WTC11 (cell line): ENCODE data around the gene ENO2. TPM values are rescaled to one million over a fixed set of nuclear protein-coding genes. Genes with fewer than 3 reads are reported as not detected.

Source experiments
- ATAC-seq: fragments of 200-7000 bp; cut with Tn5 transposase; 2 replicates; pipeline ENCODE4 v1.10.0; 2021; ENCODE audit warnings: mild to moderate bottlenecking, moderate library complexity
- CTCF ChIA-PET: fragments of 300-600 bp; sonication (Branson Sonifier 250); formaldehyde crosslinking; loops from one replicate; lab custom pipeline; 2021; ENCODE audit warnings: antibody characterized with exemption; lab: Charles Lee
- POLR2A ChIA-PET: fragments of 350-600 bp; sonication (Branson Sonifier 250); formaldehyde crosslinking; loops from one replicate; lab custom pipeline; 2021; ENCODE audit warnings: antibody characterized with exemption; lab: Charles Lee
- DNase-seq: peaks from one replicate; pipeline ENCODE4 v3.0.0; 2021; ENCODE audit warnings: low spot score
- H3K27ac Mint-ChIP-seq: 2 replicates; pipeline ENCODE4 v1.8.0; 2021; ENCODE audit warnings: mixed read lengths
- H3K27me3 Mint-ChIP-seq: 2 replicates; pipeline ENCODE4 v1.8.0; 2021; ENCODE audit warnings: low read depth, mild to moderate bottlenecking, moderate library complexity, mixed read lengths
- H3K36me3 Mint-ChIP-seq: 2 replicates; pipeline ENCODE4 v1.8.0; 2021; ENCODE audit warnings: mixed read lengths
- H3K4me1 Mint-ChIP-seq: 2 replicates; pipeline ENCODE4 v1.8.0; 2022; ENCODE audit warnings: mixed read lengths
- H3K4me3 Mint-ChIP-seq: 2 replicates; pipeline ENCODE4 v1.8.0; 2021; ENCODE audit warnings: mild to moderate bottlenecking, moderate library complexity, mixed read lengths
- H3K9me3 Mint-ChIP-seq: 2 replicates; pipeline ENCODE4 v1.8.0; 2021; ENCODE audit warnings: mixed read lengths
- AFF4 ChIP-seq: sonication (generic); formaldehyde crosslinking; IDR thresholded peaks from 2 replicates; pipeline ENCODE4 v1.8.1; 2023; ENCODE audit warnings: mild to moderate bottlenecking, missing genetic modification reagents, borderline replicate concordance
- ATF1 ChIP-seq: sonication (generic); formaldehyde crosslinking; IDR thresholded peaks from 2 replicates; pipeline ENCODE4 v1.8.1; 2023; ENCODE audit warnings: mild to moderate bottlenecking, moderate library complexity, missing genetic modification reagents
- CREM ChIP-seq: sonication (generic); formaldehyde crosslinking; IDR thresholded peaks from 2 replicates; pipeline ENCODE4 v1.8.1; 2022; ENCODE audit warnings: mild to moderate bottlenecking, missing genetic modification reagents, moderate library complexity
- EMX1 ChIP-seq: fragments of 250-450 bp; sonication (Bioruptor Pico); IDR thresholded peaks from 2 replicates; pipeline ENCODE4 v1.8.0; 2021; ENCODE audit warnings: mild to moderate bottlenecking
- ESRRA ChIP-seq: sonication (generic); formaldehyde crosslinking; IDR thresholded peaks from 2 replicates; pipeline ENCODE4 v1.8.1; 2022; ENCODE audit warnings: mild to moderate bottlenecking, missing genetic modification reagents, borderline replicate concordance
- MYBL2 ChIP-seq: sonication (generic); formaldehyde crosslinking; IDR thresholded peaks from 2 replicates; pipeline ENCODE4 v1.8.1; 2023; ENCODE audit warnings: mild to moderate bottlenecking, moderate library complexity, missing genetic modification reagents
- NFYB ChIP-seq: sonication (generic); formaldehyde crosslinking; conservative IDR thresholded peaks from 2 replicates; pipeline ENCODE4 v1.8.0; 2022; ENCODE audit warnings: low read depth, missing genetic modification reagents
- SP1 ChIP-seq: sonication (generic); formaldehyde crosslinking; conservative IDR thresholded peaks from 2 replicates; pipeline ENCODE4 v1.8.1; 2022; ENCODE audit warnings: missing genetic modification reagents
- ZNF219 ChIP-seq: sonication (generic); formaldehyde crosslinking; IDR thresholded peaks from 2 replicates; pipeline ENCODE4 v1.8.0; 2023; ENCODE audit warnings: missing genetic modification reagents, mild to moderate bottlenecking, borderline replicate concordance
- ZNF396 ChIP-seq: fragments of 250-450 bp; sonication (Bioruptor Pico); IDR thresholded peaks from 2 replicates; pipeline ENCODE4 v1.8.0; 2021; ENCODE audit warnings: mild to moderate bottlenecking, moderate library complexity, borderline replicate concordance
- total RNA-seq: library from RNA; stranded (reverse); gene quantifications from 3 replicates; pipeline ENCODE4 v1.2.3, GENCODE V29; 2021
- TF ChIP-seq, protein P1 (sequence below): sonication (generic); formaldehyde crosslinking; IDR thresholded peaks from 2 replicates; pipeline ENCODE4 v1.8.1; 2023; ENCODE audit warnings: mild to moderate bottlenecking, moderate library complexity, missing genetic modification reagents
- TF ChIP-seq, protein P2 (sequence below): sonication (generic); formaldehyde crosslinking; IDR thresholded peaks from 2 replicates; pipeline ENCODE4 v1.8.1; 2022; ENCODE audit warnings: missing genetic modification reagents, borderline replicate concordance
- TF ChIP-seq, protein P3 (sequence below): fragments of 250-450 bp; sonication (Bioruptor Pico); IDR thresholded peaks from 2 replicates; pipeline ENCODE4 v1.9.0; 2021; ENCODE audit warnings: moderate library complexity, mild to moderate bottlenecking, inconsistent platforms, borderline replicate concordance

Gene ENO2
- total RNA-seq, 1 experiment from 2014 or later = 118 TPM

GRCh38 chr12:6923003-6923732, 8.8 kb downstream of the ENO2 start:
- H3K4me3 Mint-ChIP-seq = no peak overlapping the region
- ATAC-seq = no peak
- CTCF ChIA-PET = interaction anchor here (1.0 to 7.0 kb wide), 8 partner anchors 10 to 56 kb away, joined by 4 to 93 read pairs (median 44); partner anchors contain the start of genes C12orf57, LRRC23, RNU7-1 and SPSB2

DNA sequence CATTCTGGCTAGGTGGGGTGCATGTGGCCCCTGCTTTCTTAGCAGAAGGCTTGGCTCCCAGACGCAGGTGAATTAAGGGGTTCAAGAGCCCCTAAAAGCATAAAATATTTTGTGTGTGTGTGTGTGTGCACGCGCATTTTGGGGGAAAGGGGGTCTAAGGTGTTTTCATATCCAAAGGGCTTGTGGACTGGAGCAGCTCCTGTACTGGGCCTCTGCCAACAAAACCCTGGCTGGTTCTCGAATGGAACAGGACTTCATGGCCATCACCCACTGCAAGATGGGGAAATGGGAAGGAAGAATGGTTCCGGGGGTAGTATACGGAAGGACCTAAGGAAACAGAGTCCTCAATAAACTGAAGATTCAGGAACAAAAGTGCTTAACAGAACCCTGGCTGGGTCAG, 9.5 kb downstream of the ENO2 start:
- no peak overlapping the region for H3K4me3 Mint-ChIP-seq

More at GRCh38 chr12:6923003-6923732, 8.8 kb downstream of the ENO2 start:
- Mint-ChIP-seq H3K9me3 (no peaks in the 10 kb centered on the region), H3K36me3 (peaks cover 33% of the 10 kb centered on the region), H3K27ac (peak overlapping the region; percentile 2; the same call in 1 of the 2 replicates), H3K4me1 (peaks cover 43% of the 10 kb centered on the region), H3K27me3 (no peaks in the 10 kb centered on the region)
- no peak for DNase-seq
- POLR2A ChIA-PET = interaction anchor here (3.9 to 4.2 kb wide), 2 partner anchors 21 to 51 kb away, joined by 33 to 66 read pairs; partner anchors contain the start of genes C12orf57, RNU7-1 and SPSB2
- TF ChIP-seq MYBL2 (no peak), NFYB (CRISPR knock-in tag) (no peak), ZNF396 (CRISPR knock-in tag) (no peak), ZNF219 (no peak), CREM (CRISPR knock-in tag) (no peak), AFF4 (CRISPR knock-in tag) (no peak), EMX1 (CRISPR knock-in tag) (no peak)
- TF ChIP-seq, protein P1, sequence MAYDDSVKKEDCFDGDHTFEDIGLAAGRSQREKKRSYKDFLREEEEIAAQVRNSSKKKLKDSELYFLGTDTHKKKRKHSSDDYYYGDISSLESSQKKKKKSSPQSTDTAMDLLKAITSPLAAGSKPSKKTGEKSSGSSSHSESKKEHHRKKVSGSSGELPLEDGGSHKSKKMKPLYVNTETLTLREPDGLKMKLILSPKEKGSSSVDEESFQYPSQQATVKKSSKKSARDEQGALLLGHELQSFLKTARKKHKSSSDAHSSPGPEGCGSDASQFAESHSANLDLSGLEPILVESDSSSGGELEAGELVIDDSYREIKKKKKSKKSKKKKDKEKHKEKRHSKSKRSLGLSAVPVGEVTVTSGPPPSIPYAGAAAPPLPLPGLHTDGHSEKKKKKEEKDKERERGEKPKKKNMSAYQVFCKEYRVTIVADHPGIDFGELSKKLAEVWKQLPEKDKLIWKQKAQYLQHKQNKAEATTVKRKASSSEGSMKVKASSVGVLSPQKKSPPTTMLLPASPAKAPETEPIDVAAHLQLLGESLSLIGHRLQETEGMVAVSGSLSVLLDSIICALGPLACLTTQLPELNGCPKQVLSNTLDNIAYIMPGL (CRISPR knock-in tag) = no peak
- TF ChIP-seq, protein P2, sequence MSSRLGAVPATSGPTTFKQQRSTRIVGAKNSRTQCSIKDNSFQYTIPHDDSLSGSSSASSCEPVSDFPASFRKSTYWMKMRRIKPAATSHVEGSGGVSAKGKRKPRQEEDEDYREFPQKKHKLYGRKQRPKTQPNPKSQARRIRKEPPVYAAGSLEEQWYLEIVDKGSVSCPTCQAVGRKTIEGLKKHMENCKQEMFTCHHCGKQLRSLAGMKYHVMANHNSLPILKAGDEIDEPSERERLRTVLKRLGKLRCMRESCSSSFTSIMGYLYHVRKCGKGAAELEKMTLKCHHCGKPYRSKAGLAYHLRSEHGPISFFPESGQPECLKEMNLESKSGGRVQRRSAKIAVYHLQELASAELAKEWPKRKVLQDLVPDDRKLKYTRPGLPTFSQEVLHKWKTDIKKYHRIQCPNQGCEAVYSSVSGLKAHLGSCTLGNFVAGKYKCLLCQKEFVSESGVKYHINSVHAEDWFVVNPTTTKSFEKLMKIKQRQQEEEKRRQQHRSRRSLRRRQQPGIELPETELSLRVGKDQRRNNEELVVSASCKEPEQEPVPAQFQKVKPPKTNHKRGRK (CRISPR knock-in tag) = no peak
- TF ChIP-seq, protein P3, sequence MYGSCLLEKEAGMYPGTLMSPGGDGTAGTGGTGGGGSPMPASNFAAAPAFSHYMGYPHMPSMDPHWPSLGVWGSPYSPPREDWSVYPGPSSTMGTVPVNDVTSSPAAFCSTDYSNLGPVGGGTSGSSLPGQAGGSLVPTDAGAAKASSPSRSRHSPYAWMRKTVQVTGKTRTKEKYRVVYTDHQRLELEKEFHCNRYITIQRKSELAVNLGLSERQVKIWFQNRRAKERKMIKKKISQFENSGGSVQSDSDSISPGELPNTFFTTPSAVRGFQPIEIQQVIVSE = no peak
- TF ChIP-seq, all 79 proteins: peak for 0

More for the DNA sequence above, 9.5 kb downstream of the ENO2 start:
- TF ChIP-seq, protein P1 (CRISPR knock-in tag) = no peak
- TF ChIP-seq ESRRA = no peak
- no peak for TF ChIP-seq SP1 (CRISPR knock-in tag)
- TF ChIP-seq NFYB (CRISPR knock-in tag) = no peak
- no peak for TF ChIP-seq ATF1 (CRISPR knock-in tag)
- TF ChIP-seq, all 79 proteins: peak for 0
- peaks cover 46% of the 10 kb centered on the region for H3K4me1 Mint-ChIP-seq
- H3K36me3 Mint-ChIP-seq = peaks cover 33% of the 10 kb centered on the region
- CTCF ChIA-PET = interaction anchor here (0.8 to 7.0 kb wide), 10 partner anchors 12 to 184 kb away, joined by 4 to 93 read pairs (median 33); partner anchors contain the start of genes C12orf57, LRRC23, RNU7-1 and SPSB2
- no peaks in the 10 kb centered on the region for H3K9me3 Mint-ChIP-seq
- DNase-seq (no peak), ATAC-seq (no peak)
- peak overlapping the region; percentile 23; the same call in 1 of the 2 replicates for H3K27ac Mint-ChIP-seq
- POLR2A ChIA-PET = interaction anchor here (3.6 to 4.2 kb wide), 3 partner anchors 21 to 52 kb away, joined by 13 to 66 read pairs (median 33); partner anchors contain the start of genes C12orf57, RNU7-1 and SPSB2
- H3K27me3 Mint-ChIP-seq = no peaks in the 10 kb centered on the region
